Cardiac septum (tissue), 1 donor: ENCODE measurements around the gene CDK6. TPM values are rescaled to one million over a fixed set of nuclear protein-coding genes. Genes with fewer than 3 reads are reported as not detected.

Experiments used
- DNase-seq: peaks from one replicate; pipeline ENCODE4 v3.0.0-alpha.2; 2020; ENCODE audit warnings: low spot score
- intact Hi-C: fragments of 100-400 bp; cut with DNase I; formaldehyde crosslinking; loops from one replicate; pipeline ENCODE4 v1.14.0; 2022
- total RNA-seq: library from RNA; stranded (reverse); fragmentation: NEBNext Ultra II Directional; extraction: Animal tissue kit (Norgen Biotek cat#: 25700); gene quantifications from one replicate; pipeline ENCODE4 v1.2.1, GENCODE V29; 2021
- donor health status: DM: no; HTN: no; CAD: no.

Gene CDK6
- total RNA-seq, 1 donor from 2014 or later = 12.4 TPM

DNA sequence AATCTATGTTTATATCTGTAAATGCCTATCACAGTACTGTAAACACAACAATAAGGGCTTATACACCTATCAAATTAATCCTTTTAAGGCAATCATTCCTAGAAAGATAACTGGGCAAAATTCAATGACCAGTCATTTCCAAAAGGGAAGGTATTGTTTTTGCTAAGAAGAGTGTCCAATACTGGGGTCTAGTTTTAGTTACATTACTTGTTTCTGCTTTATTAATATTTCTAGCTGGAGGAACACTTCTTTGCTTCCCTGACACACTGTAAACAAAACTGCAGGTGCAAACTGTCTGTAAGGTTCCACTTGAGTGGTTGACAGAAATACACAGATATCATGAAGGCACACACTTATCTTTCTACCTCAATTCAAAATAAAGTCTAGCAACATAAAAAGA lies 162.0 kb downstream of the CDK6 start:
- no peak for DNase-seq
- intact Hi-C loops = no loop called here

DNA sequence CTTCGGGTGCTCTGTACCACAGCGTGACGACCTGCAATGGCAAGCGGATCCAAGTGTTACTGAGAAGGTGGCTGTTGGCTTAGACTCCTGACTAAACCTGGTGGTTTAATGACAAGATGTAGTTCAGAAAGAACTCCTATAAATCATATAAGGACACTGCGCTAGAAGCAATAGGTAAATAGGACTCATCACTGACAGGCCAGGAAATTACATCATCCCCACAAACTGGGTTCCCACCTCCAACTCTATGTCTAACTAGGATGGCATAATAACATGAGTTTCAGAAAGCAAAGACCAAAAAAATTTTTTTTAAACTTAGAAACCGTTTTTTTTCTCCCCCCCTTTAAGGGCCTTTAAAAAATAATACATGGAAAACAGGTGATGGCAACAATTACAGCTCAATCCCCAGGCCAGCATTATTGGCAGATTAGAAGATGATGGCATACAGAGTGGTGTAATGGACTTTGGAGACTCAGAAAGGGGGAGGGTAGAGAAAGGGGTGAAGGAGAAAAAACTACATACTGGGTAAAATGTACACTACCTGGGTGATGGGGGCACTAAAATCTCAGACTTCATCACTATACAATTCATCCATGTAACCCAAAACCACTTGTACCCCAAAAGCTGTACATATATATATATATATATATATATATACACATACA lies 164.7 kb downstream of the CDK6 start:
- intact Hi-C loops = no loop called here
- DNase-seq = no peak

DNA sequence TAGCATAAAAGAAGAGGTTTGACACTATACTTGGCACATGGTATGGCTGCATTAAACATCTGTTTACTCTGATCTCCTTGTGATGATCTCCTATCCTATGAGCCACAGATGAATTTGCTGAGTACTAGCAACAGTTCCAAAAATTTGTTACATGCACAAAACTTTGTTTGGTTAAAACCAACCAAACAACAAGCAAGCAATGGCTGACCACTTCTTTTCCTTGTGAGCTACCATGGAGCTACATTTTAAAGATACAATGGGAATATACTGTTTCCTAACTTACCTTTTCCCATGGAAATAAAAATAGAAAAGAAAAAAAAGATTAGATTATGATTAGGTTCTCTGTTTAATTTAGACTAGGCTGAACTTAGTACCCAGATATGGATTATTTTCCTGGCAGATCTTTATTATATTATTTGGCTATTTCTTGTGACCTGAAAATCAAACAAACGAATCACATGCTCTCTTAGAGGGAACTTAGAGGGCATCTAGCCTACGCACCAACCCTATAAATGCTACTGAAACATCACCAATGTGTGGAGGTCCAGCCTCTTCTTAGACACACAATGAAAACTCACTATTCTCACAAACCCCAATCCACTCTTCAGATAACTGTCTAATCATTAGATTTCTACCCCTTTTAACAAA lies 166.0 kb downstream of the CDK6 start:
- intact Hi-C loops = no loop called here
- DNase-seq = no peak

DNA sequence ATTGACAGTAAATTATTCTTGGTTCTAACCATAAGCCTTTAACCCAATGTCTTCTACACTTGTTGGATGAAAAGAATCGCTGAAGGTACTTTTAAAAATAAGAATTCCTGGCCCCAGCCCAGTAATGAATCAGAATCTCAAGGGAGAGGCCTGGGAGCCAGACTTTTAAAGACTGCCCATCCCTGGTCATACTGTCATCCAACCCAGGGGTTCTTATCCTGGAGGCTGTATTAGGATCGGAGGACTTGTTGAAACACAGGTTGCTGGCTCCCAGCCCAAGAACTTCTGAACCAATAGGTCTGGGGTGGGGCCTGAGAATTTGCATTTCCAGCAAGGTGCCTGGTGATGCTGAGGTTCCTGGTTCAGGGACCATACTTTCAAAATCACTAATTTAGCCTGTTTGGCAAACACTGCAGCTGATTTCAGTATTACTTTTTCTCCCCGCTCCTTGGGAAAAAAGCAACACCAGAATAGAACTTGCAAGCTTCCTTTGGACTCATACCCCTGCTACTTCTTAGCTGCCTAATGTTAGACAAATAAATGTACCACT lies 166.7 kb downstream of the CDK6 start:
- intact Hi-C loops = no loop called here
- no peak for DNase-seq

DNA sequence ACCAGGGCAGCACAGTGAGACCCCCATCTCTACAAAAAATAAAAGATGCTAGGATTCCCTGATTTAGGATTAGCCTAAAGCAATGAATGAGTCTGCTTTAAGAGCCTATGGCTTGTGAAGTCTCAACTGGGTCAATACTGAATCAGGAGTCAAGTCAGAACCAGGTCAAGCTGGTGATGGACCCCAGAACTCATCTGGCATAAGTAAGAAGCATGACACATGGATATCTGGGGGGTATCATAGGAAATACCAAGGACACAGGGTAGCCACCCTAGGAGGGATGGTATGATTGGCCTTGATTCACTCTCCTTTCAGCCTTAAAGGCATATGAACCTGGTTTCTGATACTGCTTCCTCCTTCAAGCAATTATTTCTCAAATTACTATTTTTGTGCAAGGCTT lies 167.8 kb downstream of the CDK6 start:
- no peak for DNase-seq
- intact Hi-C loops = no loop called here

DNA sequence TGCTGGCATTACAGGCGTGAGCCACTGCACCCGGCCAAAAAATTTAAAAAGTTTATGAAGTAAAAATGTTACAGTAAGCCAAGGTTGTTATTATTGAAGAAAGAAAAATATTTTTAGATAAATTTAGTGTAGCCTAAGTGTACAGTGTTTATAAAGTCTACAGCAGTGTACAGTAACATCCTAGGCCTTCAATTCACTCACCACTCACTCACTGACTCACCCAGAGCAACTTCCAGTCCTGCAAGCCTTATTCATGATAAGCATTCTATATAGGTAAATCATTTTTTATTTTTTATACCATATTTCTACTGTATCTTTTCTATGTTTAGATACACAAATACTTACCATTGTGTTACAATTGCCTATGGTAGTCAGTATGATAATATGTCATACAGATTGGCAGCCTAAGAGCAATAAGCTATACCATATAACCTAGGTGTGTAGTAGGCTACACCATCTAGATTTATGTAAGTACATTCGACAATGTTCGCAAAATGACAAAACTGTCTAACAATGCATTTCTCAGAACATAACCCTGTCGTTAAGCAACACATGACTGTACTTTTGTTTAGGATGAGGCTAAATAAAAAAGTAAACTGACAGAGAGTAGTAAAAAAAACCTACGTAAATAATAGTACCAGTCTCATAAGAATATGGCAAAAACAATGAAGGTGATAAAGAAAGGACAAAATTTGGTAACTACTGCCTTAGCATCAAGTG lies 168.4 kb downstream of the CDK6 start:
- intact Hi-C loops = no loop called here
- no peak for DNase-seq

DNA sequence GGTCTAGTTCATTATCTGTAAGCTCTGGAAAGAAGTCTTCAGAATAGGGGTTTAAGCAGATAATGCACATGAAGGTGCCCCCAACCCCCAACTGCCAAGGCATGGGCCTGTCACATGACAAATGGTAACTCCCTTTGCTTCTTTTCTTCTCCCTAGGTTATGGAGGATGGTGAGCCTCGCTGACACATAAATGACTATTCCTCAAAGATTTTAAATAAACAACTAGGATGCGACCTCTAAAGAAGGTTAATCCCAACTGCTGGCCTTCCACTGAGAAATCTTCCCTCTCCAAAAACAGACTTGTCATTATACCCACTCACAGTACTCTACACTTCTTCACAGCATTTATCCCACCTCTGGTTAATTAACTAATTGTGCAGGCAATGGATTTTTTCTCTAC lies 170.4 kb downstream of the CDK6 start:
- no peak for DNase-seq
- intact Hi-C loops = no loop called here

DNA sequence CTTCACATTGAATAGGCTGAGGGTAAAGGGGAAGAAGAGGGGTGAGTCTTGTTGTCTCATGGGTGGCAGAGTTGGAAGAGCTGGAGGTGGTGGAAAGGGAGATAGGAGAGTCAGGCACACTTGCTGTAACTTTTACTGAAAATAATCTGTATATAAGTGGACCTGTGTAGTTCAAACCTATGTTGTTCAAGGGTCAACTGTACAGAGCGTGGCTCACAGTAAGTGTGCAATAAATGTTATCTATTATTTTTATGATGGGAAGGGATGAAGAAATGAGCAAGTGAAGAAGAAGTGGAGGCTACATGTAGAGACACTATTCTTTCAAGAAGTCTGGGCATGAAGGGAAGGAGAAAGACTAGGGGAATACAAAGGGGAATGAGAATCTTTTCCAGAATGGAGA lies 174.7 kb downstream of the CDK6 start:
- no peak for DNase-seq
- intact Hi-C loops = no loop called here

DNA sequence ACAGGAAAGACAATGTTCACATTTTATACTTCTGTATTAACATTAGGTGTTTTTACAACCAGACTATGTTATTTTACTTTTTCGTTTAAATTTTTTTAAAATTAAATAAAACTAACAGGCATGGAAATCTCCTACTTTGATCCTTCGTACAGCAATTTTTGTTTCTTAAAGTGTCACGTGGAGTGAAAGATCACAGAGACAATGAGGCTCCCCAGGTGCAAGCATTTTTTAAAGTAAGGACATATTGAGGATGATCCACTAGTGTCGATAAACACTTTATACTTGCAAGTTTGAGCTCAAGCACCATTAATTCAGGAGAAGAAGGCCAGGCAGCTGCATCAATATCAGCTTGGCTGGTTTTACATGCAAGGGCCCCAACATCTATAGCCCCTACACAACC lies 177.7 kb downstream of the CDK6 start:
- intact Hi-C loops = no loop called here
- DNase-seq = no peak

DNA sequence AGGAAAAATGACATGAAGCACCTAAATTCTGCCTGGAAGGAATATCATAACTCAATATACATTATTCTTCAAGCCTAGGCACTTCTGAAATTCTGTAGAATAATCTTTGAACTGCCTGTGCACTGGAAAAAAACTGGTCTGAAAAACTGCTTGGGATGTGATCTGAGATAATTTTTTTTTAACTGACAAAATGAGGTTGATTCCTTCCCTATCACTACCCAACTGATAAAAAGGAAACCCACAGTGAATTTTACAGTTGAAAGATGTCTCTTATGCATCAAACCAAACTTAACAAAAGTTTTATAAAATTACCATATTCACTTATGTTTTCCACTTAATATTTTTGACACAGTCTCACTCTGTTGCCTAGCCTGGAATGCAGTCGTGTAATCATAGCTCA lies 179.0 kb downstream of the CDK6 start:
- no peak for DNase-seq
- intact Hi-C loops = no loop called here

DNA sequence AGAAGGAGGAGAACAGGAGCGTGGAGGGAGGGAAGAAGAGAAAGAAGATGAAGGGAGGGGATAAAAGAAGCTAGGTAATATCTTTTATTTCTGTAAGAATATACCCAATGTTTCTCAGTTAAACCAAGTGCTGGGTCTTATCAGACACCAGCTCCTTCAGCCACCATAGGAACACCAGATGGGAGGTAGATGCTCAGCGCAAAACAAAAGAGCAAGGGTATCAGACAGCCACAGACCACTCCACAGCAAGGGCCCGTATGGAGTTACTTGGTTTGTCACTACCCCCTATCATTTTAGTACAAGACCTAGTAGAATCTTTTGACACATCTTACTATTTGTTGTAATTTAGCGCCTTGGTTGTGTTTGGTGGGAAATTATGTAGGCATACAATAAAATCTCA lies 180.3 kb downstream of the CDK6 start:
- intact Hi-C loops = no loop called here
- no peak for DNase-seq

DNA sequence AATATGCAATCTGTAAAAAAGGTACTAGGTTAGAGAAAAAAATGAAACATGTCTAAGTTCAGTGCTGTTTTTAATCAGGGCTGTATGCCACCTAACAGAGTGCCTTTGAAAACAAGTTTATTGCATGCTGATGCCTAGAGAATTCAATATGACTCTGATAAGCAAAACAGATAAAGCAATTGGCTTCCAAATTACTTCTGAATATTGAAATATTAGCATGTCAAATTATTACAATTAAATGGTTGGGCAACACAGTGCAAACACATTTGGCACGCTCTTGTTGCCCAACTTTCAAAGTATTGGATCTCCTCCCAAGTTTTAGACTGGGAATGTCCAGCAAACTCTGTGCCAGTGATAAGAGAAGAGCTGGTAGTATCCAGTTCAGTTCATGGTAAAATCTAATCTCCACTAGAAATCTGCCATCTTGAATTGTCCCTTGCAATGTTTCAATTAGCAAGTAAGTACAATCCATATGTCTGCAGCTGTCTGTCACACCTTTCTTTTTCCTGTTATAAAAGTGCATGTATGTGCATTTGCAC lies 181.0 kb downstream of the CDK6 start:
- intact Hi-C loops = no loop called here
- DNase-seq = no peak

DNA sequence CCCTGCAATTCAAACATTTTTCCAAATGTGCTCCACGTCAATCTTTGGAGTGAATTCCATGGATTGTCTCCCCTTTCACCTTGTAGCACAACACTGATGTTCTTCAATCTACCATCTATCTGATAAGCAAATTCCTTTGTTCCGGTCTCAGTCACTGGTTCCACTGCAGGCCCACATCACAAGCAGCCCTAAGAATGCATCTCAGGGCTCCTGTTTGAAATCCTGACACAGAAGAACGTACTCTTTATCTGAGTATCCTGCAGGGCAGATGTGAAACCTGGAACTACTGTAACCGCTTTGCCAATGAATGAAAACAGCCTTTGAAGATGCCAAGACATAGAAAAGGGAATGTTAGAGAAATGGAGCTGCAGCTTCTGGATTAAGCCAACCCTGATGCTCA lies 183.2 kb downstream of the CDK6 start:
- DNase-seq = no peak
- intact Hi-C loops = no loop called here

DNA sequence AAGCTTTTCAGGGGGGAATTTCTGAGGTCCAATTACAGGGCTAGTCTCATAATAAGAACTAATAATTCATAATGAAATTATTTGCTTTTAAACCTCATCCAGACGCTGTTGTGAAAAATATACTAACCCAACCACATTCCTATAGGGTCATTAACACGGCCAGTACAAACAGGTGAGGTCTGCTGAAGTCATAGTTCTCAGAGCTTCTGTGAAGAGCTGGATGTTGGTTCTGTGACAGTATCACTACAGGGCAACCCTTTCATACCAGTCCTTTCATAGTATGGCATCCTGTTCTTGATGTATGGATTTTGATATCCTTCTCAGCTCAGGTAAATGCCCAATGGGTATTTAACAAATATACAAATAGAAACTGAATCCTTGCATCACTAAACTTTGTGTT lies 183.8 kb downstream of the CDK6 start:
- intact Hi-C loops = no loop called here
- DNase-seq = no peak

DNA sequence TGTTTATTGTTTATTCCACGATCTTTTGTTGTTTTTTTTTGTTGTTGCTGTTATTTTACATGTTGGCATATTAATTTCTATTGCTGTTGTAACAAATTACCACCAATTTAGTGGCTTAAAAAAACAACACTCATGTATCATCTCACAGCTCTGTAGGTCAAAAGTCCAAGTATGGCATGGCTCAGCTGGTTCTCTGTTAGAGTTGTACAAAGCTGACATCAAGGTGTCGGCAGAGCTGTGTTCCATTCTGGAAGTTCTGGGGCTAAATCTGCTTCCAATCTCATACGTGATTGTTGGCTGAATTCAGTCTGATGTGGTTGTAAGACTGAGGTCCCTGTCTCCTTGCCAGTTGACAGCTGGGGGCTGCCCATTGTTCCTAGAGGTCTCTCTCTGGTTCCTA lies 186.0 kb downstream of the CDK6 start:
- intact Hi-C loops = no loop called here

DNA sequence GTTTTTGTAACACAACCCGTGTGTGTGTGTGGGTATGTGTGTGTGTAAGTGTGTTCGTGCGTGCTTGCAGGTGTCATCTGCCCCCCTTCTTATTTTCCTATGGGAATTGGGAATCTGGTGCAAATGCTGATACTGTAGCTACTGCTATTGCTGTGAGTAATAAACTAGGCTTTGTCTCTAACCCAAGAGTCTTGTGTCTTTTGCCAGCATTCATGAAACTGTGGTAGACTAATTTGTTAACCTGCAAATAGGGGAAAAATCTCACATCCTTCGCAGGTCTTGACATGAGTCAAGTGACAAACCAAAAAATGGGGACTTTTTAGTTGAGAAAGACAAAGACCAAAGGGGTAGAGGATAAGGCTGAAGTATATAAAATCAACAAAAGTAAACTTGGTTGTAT lies 188.3 kb downstream of the CDK6 start:
- intact Hi-C loops = no loop called here
- DNase-seq = no peak

More for the DNA sequence above, 186.0 kb downstream of the CDK6 start:
- DNase-seq = no peak

DNA sequence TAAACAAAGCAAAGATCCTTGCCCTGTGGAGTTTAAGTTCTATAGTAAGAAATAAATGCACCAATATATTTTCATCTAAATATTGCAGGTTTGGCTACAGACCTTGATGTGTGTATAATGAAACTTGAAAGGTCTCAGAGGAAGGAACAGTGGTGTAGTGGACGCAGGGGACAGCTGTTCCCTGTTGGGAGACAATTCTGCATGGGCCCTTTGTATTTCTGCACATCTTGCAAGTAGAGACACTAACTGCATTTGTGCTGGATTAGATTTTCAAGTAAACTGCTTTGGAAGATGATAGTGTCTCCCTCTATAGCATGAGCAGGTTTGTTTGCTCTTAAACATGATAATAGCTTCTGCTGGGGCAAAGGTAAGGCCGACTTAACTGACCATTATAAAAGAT lies 188.7 kb downstream of the CDK6 start:
- intact Hi-C loops = no loop called here
- DNase-seq = no peak

DNA sequence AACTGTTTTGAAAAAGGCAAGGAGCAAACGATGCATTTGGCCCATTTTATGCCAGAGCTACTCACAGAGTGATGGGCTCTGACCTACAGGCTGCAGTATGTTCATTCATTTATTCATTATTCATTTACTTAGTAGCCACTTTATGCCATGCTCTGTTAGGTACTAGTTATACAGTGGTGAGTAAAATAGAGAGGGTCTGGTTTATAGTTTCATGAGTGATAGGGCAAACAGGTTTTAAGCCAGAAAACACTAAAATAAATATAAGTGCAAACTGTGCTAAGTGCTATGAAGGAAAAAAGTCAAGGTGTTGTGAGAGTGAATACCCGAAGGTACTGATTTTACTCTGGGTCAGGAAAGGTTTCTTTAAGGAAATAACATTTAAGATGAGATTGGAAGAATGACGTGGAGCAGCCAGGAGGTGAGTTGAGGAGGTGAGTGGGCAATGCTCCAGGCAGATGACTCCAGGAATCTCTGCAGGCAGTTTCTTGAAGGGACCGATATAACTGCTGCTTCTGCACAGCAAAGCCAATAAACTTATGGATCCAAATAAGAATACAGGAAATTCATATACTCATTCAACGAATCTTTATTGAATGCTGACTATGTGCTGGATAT lies 189.3 kb downstream of the CDK6 start:
- intact Hi-C loops = no loop called here
- no peak for DNase-seq

DNA sequence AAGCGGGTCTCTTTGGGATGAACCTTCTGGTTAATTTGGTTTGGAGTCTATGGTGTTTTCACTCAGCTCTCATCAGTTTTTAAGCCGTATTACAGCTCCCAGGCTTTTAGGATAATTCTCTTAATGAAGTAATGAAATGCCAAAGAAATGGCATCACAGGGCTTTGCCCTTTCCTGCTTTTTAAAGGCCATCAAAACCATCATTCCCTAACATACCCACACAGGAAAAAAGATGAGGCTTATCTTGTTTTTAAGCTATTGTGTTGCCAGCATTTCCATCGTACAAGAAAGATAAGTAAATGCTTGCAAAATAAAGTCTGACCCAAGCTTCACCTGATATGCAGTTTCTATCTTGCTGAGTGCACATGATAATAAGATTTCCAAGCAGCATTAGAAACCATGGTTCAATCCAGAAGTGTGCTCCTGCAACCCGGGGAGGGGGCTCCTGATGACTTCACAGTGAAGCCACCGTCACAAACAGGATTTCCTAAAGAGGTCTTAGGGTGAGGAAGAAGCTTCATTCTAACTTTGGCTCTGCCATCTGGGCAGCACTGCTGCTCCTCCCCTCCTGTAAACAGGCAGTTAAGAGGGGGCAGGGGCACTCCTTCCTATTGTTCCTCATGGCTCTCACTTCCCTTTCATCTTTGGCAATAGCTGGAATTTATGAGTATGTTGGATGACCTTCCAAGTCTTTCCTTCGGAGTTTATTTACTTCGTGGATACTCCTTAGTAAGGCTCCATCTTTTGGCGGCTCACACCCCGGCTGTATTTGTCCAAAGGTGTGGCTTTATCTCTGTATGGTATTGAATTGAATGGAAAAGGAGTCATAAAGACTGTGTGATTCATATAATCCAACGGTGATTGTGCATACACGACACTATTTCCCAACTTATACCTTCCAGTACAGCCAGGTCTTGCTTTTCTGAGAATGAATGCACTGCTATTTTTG lies 191.0 kb downstream of the CDK6 start:
- intact Hi-C loops = no loop called here

More for the DNA sequence above, 191.0 kb downstream of the CDK6 start:
- no peak for DNase-seq
